Measurements from ENCODE around the gene ESCO1. TPM values are rescaled to one million over a fixed set of nuclear protein-coding genes. Genes with fewer than 3 reads are reported as not detected.

The ESCO1 gene
- total and polyA plus RNA-seq, 4 donors = 7.2 to 21.2 (median 15.7) TPM

DNA sequence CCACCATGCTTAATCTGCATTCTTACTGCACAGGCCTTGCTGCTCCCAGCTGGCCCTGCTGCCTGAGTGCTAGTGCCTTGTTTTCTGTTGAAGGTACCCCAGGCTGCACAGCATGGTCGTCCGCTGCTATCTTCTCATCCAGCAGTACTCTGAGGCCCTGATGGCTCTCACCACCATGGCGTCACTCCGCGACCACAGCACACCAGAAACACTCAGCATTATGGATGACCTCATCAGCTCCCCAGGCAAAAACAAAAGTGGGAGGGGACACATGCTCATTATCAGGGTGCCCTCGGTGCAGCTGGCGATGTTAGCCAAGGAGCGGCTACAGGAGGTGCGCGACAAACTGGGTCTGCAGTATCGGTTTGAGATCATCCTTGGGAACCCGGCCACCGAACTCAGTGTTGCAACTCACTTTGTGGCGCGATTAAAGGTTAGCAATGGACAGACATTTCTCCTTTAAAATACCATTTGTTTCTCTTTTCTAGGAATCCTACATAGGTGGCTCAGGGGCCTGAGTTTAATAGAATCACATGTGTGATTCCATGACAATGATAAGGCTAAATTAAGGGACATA, 110.5 kb downstream of the ESCO1 start:
- H3K4me1 ChIP-seq (ENCODE audit: control insufficient read depth in 1 of 2, insufficient read depth in 2 of 2, low read length in 2 of 2) = no peaks in the 10 kb centered on the region
- intact Hi-C loops (cut with DNase I) = loop anchor here (5.0 to 10.0 kb wide), 4 partner anchors 95 to 365 kb away; partner anchors contain the start of gene ESCO1 (in 2 of the 2)
- no peak overlapping the region for H3K27ac ChIP-seq (ENCODE audit: low read depth in 1 of 2, low read length in 2 of 2)
- H3K9me3 ChIP-seq (ENCODE audit: control insufficient read depth, low read length) = no peaks in the 10 kb centered on the region
- ATAC-seq (ENCODE audit: low FRiP score) (no peak), DNase-seq (no peak)
- 94 to 95% methylated on average over 15 of the region's 15 CpGs for WGBS, 2 donors
- H3K36me3 ChIP-seq (ENCODE audit: control insufficient read depth in 1 of 2, insufficient read depth in 2 of 2, low read length in 1 of 2) = peaks cover 0 to 2% of the 10 kb centered on the region in 2 donors
- no peak overlapping the region for H3K4me3 ChIP-seq (ENCODE audit: low read length in 2 of 2)
- no peaks in the 10 kb centered on the region for H3K27me3 ChIP-seq (ENCODE audit: control insufficient read depth in 1 of 2, insufficient read depth in 2 of 2, low read length in 1 of 2)

GRCh38 chr18:21489119-21489750, 111.3 kb downstream of the ESCO1 start:
- peaks cover 0 to 2% of the 10 kb centered on the region in 2 donors for H3K36me3 ChIP-seq (ENCODE audit: control insufficient read depth in 1 of 2, insufficient read depth in 2 of 2, low read length in 1 of 2)
- intact Hi-C loops (cut with DNase I) = loop anchor here (5.0 to 10.0 kb wide), 3 partner anchors 113 to 366 kb away; partner anchors contain the start of gene ESCO1 (in 2 of the 2)
- no peak overlapping the region for H3K4me3 ChIP-seq (ENCODE audit: low read length in 2 of 2)
- no peaks in the 10 kb centered on the region for H3K9me3 ChIP-seq (ENCODE audit: control insufficient read depth, low read length)
- peak; percentile 50 for ATAC-seq (ENCODE audit: low FRiP score)
- H3K4me1 ChIP-seq (ENCODE audit: control insufficient read depth in 1 of 2, insufficient read depth in 2 of 2, low read length in 2 of 2) = no peaks in the 10 kb centered on the region
- H3K27ac ChIP-seq (ENCODE audit: low read depth in 1 of 2, low read length in 2 of 2) = no peak overlapping the region
- no peak for DNase-seq
- WGBS, 2 donors = 49 to 57% methylated on average over 6 of the region's 6 CpGs
- no peaks in the 10 kb centered on the region for H3K27me3 ChIP-seq (ENCODE audit: control insufficient read depth in 1 of 2, insufficient read depth in 2 of 2, low read length in 1 of 2)

- no peak for ATAC-seq (ENCODE audit: low FRiP score)
- DNase-seq = no peak
- H3K4me1 ChIP-seq (ENCODE audit: control insufficient read depth in 1 of 2, insufficient read depth in 2 of 2, low read length in 2 of 2) = no peaks in the 10 kb centered on the region
- H3K36me3 ChIP-seq (ENCODE audit: control insufficient read depth in 1 of 2, insufficient read depth in 2 of 2, low read length in 1 of 2) = peaks cover 0 to 2% of the 10 kb centered on the region in 2 donors
- WGBS, 2 donors = 60 to 66% methylated on average over 3 of the region's 3 CpGs
- intact Hi-C loops (cut with DNase I) = loop anchor here (5.0 to 10.0 kb wide), 3 partner anchors 115 to 368 kb away; partner anchors contain the start of gene ESCO1 (in 2 of the 2)
- H3K9me3 ChIP-seq (ENCODE audit: control insufficient read depth, low read length) = no peaks in the 10 kb centered on the region
- no peaks in the 10 kb centered on the region for H3K27me3 ChIP-seq (ENCODE audit: control insufficient read depth in 1 of 2, insufficient read depth in 2 of 2, low read length in 1 of 2)
- no peak overlapping the region for H3K27ac ChIP-seq (ENCODE audit: low read depth in 1 of 2, low read length in 2 of 2)
- no peak overlapping the region for H3K4me3 ChIP-seq (ENCODE audit: low read length in 2 of 2)
Observed at GRCh38 chr18:21486905-21487437, 113.5 kb downstream of the ESCO1 start.

GRCh38 chr18:21484851-21485636, 115.5 kb downstream of the ESCO1 start:
- DNase-seq (no peak), ATAC-seq (ENCODE audit: low FRiP score) (no peak)
- H3K9me3 ChIP-seq (ENCODE audit: control insufficient read depth, low read length) = no peaks in the 10 kb centered on the region
- no peaks in the 10 kb centered on the region for H3K4me1 ChIP-seq (ENCODE audit: control insufficient read depth in 1 of 2, insufficient read depth in 2 of 2, low read length in 2 of 2)
- H3K27me3 ChIP-seq (ENCODE audit: control insufficient read depth in 1 of 2, insufficient read depth in 2 of 2, low read length in 1 of 2) = no peaks in the 10 kb centered on the region
- 70 to 72% methylated on average over 7 of the region's 7 CpGs for WGBS, 2 donors
- H3K36me3 ChIP-seq (ENCODE audit: control insufficient read depth in 1 of 2, insufficient read depth in 2 of 2, low read length in 1 of 2) = peaks cover 0 to 2% of the 10 kb centered on the region in 2 donors
- H3K4me3 ChIP-seq (ENCODE audit: low read length in 2 of 2) = no peak overlapping the region
- intact Hi-C loops (cut with DNase I) = loop anchor here (5.0 to 10.0 kb wide), 3 partner anchors 117 to 370 kb away; partner anchors contain the start of gene ESCO1 (in 2 of the 2)
- no peak overlapping the region for H3K27ac ChIP-seq (ENCODE audit: low read depth in 1 of 2, low read length in 2 of 2)

DNA sequence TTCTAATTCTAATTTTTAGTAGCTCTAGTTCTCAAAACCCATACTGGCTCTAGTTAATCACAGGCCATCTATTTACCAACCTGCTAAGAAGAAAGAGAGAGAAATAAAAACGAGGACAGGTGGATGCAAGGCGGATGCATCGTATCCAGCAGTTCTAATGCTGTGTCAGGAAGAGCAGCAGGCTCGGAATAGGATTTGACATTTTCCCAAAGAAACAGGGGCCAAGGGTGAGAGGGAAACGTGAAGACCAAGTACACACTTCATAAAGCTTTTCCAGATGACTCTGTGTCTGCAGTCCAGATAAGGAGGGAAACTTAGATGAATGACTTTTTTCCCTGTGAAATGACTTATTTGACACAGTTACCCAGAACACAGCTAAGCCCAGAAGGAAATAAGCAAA, 117.5 kb downstream of the ESCO1 start:
- no peaks in the 10 kb centered on the region for H3K9me3 ChIP-seq (ENCODE audit: control insufficient read depth, low read length)
- H3K27ac ChIP-seq (ENCODE audit: low read depth in 1 of 2, low read length in 2 of 2) = no peak overlapping the region
- ATAC-seq (ENCODE audit: low FRiP score) (no peak), DNase-seq (no peak)
- no peaks in the 10 kb centered on the region for H3K27me3 ChIP-seq (ENCODE audit: control insufficient read depth in 1 of 2, insufficient read depth in 2 of 2, low read length in 1 of 2)
- no peaks in the 10 kb centered on the region for H3K4me1 ChIP-seq (ENCODE audit: control insufficient read depth in 1 of 2, insufficient read depth in 2 of 2, low read length in 2 of 2)
- intact Hi-C loops (cut with DNase I) = loop anchor here (10.0 kb wide), 2 partner anchors 122 to 372 kb away; partner anchors contain the start of gene ESCO1 (in 1 of the 2)
- 72 to 76% methylated on average over 5 of the region's 5 CpGs for WGBS, 2 donors
- H3K36me3 ChIP-seq (ENCODE audit: control insufficient read depth in 1 of 2, insufficient read depth in 2 of 2, low read length in 1 of 2) = peaks cover 0 to 2% of the 10 kb centered on the region in 2 donors
- H3K4me3 ChIP-seq (ENCODE audit: low read length in 2 of 2) = no peak overlapping the region

- H3K4me1 ChIP-seq (ENCODE audit: control insufficient read depth in 1 of 2, insufficient read depth in 2 of 2, low read length in 2 of 2) = no peaks in the 10 kb centered on the region
- intact Hi-C loops (cut with DNase I) = loop anchor here (10.0 kb wide), 2 partner anchors 123 to 373 kb away; partner anchors contain the start of gene ESCO1 (in 1 of the 2)
- ATAC-seq (ENCODE audit: low FRiP score) (no peak), DNase-seq (no peak)
- H3K27me3 ChIP-seq (ENCODE audit: control insufficient read depth in 1 of 2, insufficient read depth in 2 of 2, low read length in 1 of 2) = no peaks in the 10 kb centered on the region
- no peak overlapping the region for H3K4me3 ChIP-seq (ENCODE audit: low read length in 2 of 2)
- 83 to 88% methylated on average over 2 of the region's 2 CpGs for WGBS, 2 donors
- no peak overlapping the region for H3K27ac ChIP-seq (ENCODE audit: low read depth in 1 of 2, low read length in 2 of 2)
- H3K9me3 ChIP-seq (ENCODE audit: control insufficient read depth, low read length) = no peaks in the 10 kb centered on the region
- H3K36me3 ChIP-seq (ENCODE audit: control insufficient read depth in 1 of 2, insufficient read depth in 2 of 2, low read length in 1 of 2) = peaks cover 0 to 2% of the 10 kb centered on the region in 2 donors
Observed at GRCh38 chr18:21481739-21482138, 118.8 kb downstream of the ESCO1 start.

DNA sequence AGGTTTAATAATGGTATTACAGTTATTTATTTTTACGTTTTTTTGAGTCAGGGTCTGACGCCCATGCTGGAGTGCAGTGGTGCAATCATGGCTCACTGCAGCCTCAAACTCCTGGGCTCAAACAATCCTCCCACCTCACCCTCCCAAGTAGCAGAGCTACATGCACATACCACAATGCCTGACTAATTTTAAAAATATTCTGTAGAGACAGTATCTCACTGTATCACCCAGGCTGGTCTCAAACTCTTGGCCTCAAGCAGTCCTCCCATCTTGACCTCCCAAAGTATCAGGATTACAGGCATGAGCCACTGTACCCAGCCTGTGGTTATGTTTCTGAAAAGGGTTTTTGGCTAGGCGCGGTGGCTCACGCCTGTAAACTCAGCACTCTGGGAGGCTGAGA, 120.8 kb downstream of the ESCO1 start:
- Histone ChIP-seq H3K4me3 (ENCODE audit: low read length in 2 of 2) (no peak overlapping the region), H3K27me3 (ENCODE audit: control insufficient read depth in 1 of 2, insufficient read depth in 2 of 2, low read length in 1 of 2) (no peaks in the 10 kb centered on the region), H3K36me3 (ENCODE audit: control insufficient read depth in 1 of 2, insufficient read depth in 2 of 2, low read length in 1 of 2) (no peaks in the 10 kb centered on the region), H3K27ac (ENCODE audit: low read depth in 1 of 2, low read length in 2 of 2) (no peak overlapping the region), H3K9me3 (ENCODE audit: control insufficient read depth, low read length) (no peaks in the 10 kb centered on the region), H3K4me1 (ENCODE audit: control insufficient read depth in 1 of 2, insufficient read depth in 2 of 2, low read length in 2 of 2) (no peaks in the 10 kb centered on the region)
- 95 to 96% methylated on average over 5 of the region's 5 CpGs for WGBS, 2 donors
- no peak for DNase-seq
- intact Hi-C loops (cut with DNase I) = loop anchor here (10.0 kb wide), 2 partner anchors 125 to 375 kb away; partner anchors contain the start of gene ESCO1 (in 1 of the 2)
- no peak for ATAC-seq (ENCODE audit: low FRiP score)

Measured in aorta (tissue), 5 donors.